Measurements from ENCODE around the gene SORCS2.

SORCS2 gene

DNA sequence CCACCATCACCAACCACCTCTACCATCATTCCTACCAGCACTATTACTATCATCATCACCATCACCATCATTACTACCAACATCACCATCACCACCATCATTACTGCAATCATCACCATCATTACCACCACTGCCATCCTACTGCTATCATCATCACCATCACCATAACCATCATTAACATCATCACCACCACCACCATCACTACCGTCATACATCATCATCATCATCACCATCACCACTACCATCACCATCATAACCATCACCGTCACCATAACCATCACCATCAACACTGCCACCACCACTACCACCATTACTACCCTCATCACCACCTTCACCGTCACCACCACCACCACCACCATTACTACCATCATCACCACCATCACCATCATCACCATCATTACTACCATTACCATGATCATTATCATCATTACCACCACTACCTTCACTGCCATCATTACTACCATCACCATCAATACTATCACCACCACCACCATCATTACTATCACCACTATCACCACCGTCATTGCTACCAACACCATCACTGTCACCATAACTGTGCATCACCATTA is 170.6 kb downstream of the SORCS2 start:
- DNase-seq, result no peak

DNA sequence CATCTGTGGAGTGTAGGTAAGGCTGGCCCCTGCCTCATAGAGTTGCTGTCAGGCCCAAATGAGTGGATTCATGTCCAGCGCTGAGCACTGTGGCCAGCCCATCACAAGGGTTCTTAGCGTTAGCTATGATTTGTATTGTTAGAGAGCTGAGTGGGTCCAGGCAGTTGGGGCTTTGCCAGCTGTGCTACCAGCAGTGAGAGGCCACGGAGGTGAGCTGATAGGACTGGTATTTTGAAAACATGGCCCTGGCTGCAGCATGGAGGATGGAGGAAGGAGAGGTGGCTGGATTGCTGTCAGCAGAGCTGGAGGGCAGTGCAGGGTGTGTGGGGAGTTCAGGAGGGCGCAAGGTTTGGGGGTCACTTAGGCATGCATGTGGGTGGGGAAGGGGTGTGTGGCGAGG is 172.6 kb downstream of the SORCS2 start:
- no peak for DNase-seq

DNA sequence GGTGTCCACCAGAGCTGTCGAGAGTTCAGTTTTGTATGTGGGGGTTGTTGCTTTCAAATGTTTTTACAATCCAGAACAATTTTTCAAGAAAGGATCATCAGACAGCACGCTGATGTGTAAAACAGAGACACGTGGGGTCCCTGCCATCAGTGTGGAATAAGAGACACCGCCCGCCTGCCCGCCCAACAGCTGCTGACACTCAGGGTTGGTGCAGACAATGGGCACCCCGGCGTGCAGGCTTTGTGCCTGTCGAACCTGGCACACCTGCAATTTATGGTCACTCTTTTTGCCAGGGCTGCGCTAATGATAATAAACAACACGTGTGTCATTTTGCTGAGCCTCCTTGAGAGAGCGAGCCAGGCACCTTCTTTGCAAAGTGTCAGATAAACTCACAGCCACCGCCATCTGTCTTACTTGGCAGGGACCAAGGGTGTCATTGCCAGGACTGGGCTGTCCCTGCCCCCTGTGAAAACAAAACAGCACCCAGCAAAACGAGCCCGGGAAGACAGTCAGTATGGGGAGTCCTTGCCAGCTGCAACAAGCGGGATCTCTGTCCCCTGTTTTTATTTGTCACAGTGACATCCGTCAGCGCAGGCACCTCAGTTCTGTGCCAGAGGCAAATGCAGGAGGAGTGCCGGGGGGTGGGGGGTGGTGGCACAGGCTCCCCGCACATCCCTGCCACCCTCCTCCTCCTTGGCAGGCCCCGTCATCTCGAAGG is 173.3 kb downstream of the SORCS2 start:
- no peak for DNase-seq

DNA sequence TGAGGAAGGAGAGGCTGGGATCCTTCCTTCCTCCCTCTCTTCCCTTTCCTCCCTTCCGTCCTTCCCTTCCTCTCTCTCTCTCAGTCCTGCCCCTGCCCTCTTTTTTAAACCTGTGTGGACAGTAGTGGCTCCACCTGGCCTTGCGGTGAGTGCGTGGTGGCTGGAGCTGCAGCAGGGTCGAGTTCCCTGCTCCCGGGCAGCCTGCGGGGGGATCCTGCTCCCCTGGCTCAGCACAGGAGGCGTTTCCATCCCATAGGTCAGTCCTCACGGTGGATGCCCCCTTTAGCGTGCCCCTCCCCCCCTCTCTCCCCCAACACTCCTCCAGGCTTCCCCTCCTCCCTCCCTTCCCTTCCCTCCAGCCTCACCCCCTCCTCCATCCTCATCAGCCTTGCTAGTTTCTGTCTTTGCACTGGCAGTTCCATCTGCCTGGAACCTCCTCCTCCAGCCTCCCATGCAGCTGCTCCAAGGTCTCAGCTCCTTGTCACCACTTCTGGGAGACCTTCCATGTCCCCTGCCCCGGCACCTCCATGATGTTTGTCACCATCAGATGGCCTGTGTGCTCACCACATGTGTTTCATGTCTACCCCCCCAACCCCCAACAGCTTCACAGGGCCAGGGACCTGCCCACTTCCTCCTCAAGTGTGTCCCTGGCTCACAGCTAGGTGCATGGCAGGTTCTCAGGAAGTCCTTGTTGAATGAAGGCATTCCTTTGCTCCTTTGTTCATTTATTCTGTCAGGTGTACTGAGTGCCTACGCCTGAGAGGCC is 174.0 kb downstream of the SORCS2 start:
- DNase-seq, result no peak

DNA sequence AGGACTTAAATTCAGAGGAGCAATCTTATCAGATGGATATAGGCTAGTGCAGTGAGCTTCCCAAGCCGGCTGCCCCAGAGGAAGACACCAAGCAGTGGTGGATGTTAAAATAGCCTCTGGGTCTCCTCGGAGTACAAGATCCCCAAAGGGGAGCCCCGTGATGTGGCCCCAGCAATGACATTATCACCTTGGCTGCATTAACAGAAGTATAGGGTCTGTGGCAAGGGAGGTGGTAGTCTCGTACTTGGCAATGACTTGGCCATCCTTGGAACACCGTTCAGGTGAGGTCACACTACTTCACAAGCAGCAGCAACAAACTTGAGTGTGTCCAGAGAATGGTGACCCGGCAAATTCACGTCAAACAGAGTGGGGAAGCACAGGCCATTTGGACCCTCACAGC is 174.6 kb downstream of the SORCS2 start:
- DNase-seq, result no peak

DNA sequence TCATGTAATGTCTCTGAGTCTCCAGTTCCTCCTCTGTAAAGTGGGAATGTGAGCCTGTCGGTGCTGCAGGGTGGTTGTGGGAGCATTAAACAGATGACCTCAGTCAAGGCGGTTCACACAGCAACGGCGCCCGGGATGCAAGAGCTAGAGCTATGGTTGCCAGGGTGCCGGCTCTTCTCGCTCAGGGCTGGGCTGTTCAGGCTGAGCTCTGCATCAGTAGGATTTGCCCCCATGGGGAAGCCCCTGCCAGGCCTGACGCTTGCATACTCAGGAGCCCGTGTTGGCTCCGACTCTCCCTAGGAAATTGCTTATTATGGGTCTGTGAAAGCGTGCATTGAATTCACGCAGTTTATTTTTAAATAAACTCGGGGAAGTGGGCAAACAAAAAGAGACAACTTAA is 175.1 kb downstream of the SORCS2 start:
- DNase-seq, result no peak

DNA sequence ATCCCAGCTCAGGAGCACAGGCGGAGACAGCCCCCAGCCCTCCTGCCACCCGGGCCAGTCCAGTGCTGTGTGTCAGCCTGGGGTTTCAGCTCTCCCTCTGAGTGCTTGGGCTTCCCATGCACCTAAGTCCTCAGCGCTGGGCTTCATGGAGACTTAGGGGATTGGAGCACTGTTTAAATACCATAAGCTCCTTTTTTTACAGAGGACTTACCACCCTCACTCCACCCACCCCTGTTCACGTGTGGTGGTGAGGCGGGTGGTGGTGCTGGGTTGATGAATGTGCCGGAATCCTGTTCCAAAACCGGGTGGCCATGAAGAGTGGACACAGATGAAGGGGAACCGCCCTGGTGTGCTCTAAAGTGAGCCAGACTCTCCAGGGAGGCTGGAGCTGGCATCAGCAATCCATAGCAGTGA is 175.5 kb downstream of the SORCS2 start:
- no peak for DNase-seq

DNA sequence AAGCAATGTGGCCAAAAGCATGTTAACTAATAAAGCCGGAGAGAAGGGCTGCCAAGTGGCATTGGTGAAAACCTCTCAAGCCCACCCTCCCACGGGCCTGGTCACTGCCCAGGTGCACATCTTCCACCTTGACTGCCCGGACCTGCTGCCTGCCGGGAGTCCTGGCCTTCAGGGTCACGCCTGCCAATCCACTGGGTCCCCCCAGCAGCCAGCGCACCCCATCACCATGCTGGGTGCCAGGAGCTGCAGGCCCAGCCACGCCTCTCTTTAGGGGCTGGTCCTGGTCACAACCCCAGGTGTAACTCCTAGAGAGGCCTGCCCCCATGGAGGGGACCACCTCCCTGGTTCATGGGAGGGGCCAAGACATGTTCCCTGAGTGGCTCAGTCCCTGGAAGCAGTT is 176.0 kb downstream of the SORCS2 start:
- no peak for DNase-seq

DNA sequence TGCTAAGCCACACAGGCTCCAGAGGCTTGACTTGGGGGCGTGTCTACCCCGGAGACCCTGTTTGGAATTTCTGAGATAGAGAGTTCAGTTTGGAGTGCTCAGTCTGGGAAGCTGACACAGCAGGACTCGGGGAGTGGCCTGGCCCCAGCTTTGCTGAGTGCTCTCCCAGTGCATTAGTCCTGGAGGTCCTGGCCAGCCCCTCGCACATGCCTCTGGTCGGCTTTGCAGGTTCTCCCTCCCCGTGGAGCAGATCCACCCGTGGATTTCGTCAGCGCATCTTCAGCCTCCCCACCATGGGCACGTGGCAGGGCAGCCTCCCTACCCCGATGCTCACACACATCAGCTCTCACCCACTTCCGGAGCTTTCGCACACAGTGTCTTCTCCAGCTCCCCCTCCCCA is 177.2 kb downstream of the SORCS2 start:
- DNase-seq, result no peak

DNA sequence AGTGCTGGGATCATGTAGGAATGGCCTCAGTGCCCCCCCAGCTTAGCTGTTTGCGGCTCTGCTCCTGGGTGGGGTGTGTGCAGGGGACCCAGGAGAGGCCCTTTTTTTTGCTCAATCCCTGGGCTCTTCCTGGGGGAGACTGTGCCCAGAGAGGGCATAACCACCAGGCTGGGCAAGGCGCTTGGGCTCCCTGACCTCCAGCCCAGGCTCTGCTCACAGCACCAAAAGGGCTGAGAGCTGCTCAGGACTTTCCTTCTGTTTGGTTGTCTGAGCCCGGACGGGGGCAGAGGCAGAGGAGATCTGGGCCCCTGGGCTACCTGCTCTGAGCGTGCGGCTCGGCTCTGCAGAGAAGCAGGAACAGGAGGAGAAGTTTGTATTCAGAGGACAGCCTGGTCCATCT is 177.7 kb downstream of the SORCS2 start:
- DNase-seq, result no peak

DNA sequence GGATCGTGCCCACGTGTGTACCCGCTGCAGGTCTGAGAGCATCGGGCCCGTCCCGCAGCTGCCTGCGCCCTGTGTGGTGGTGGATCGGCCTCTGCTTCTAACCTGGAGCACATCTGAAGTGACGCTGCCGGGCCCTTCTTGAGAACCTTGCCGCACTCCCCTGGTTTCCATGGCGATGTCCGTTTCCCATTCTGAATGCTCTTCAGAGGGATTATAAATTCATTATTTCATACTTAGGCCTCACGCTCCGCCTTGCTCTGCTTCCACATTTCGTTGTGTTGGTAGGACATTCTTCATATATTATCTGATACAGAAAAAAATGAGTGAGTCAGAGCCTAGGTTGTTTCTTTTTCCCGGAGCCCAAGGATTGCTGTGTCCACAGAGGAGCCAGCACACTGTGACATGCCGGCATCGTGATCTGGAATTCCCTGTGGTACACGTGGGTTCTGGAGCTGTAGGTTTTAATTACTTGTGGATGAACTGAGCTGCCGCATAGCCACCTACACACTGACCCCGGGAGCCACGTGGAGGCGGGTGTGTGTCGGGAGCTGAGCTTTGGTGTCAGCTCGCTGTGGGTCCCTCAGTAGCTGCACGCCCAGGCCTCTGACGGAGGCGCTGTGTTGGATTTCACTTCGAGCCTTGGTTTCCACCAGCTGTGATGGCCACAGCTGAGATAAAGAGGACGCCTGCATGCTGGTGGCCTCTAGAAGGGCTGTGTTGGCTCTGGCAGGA is 179.0 kb downstream of the SORCS2 start:
- no peak for DNase-seq

DNA sequence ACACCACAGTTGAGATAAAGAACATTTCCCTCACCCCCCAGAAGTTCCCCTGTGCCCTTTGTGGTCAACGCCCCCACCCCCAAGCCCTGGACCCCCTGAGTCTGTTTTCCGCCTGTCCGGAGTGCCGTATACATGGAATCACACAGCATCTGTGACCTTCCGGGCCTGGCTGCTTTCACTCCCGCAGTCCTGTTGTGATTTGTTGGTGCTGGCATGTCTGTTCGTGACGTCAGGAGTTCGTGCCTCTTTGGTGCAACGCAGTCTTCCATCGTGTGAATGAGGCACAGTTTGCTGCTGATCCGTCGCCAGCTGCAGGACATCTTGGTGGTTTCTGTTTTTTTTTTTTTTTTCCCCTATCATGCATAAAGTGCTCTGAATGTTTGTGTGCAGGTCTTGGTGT is 180.3 kb downstream of the SORCS2 start:
- no peak for DNase-seq

DNA sequence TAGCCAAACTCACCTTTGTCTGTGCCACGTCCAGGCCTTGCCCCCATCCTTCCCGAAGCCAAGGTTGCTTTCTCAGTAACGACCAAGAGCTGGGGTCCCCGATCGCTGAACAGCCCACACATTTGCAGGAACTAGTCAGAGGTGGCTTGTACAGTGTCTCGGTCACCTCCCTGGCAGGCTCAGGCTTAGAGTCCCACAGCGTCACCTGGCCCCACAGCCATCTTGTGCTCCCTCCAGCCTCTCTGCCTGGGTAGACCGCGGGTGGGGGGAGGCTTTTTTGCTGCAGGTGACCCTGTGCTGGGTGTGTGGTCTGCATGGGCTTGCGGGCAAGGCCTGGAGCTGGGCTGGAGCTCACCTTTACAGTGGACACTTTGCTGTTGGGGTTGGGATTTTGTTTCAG is 182.2 kb downstream of the SORCS2 start:
- no peak for DNase-seq

DNA sequence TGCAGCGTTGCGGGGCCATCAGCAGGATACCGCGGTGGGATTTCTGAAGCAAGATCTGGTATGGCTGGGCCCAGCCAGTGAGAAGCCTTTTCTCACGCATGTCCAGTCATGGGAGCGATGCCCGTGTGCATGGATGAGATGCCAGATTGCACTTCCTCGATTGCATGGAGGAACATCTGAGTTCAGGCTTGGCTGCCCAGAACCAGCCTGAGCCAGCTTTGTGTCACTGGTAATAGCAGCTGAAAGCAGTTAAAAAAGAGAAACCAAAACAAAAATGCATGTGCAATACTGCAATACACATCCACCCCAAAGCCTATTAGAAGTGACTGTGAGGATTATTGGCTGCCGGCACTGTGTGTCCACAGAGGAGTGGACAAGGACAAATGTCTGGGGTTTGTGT is 183.1 kb downstream of the SORCS2 start:
- DNase-seq, result no peak

DNA sequence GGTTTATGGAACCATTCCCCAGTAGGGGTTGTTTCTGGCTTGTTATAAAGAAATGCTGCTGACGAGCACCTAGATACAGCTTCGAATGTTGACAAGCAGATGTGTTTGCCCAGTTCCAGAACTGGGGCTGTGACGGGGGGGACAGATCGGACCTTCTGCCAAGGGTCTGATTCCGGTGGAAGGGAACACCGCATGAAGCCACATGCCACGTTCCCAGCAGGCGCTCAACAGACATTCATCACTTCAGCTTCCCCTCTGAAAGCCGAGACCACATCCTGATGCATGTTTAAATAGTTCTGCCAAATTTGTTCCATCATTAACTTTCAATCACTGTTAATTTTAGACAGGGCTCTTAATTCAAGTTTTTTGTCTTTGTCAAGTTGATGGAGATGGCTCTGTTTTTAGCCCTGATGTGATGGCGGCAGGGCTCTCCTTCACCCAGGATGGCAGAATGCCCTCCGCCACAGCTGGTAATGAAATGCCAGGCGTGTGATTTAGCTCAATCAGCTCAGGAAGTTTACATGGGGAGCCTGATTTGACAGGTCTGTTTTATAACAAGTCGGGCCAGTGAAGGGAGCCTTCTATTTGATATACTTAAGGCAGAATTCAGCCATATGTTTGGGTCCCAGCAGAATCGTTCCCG is 185.0 kb downstream of the SORCS2 start:
- no peak for DNase-seq

DNA sequence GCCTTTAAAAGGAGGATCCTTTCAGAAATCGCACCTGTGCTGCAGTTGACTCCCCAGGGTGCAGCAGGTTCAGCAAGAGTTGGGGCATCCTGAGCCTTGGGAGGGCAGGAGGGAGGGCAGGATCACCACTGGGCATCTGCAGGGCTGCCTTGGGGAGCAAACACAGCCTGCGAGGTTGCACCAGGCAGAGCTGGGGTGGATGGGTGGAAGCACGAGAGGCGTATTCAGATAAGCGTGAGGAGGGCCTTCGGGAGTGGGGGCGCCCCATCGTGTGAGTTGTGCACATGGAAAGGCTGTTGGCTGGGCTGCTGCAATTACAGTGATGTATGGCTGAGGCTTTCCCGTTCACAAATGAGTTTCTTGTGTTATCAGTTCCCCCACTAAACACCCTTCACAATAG is 186.8 kb downstream of the SORCS2 start:
- no peak for DNase-seq

DNA sequence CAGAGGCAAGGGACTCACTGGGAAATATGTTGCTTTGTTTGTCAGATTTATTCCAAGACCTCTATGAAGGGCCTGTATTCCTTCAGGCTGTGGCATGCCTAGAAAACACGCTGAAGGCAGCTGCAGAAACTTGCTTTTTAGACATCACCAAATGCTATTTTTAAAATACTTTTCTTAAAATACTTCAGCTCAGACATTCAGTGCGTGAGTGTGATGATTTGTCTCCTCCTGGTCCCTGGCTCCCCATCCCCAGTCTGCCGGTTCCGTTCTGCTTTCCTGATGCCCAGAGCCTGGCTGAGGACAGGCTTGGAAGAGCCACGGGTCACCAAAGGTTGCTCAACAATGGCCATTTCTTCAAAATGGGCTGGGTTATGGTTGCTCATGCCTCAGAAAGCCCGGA is 187.4 kb downstream of the SORCS2 start:
- no peak for DNase-seq

DNA sequence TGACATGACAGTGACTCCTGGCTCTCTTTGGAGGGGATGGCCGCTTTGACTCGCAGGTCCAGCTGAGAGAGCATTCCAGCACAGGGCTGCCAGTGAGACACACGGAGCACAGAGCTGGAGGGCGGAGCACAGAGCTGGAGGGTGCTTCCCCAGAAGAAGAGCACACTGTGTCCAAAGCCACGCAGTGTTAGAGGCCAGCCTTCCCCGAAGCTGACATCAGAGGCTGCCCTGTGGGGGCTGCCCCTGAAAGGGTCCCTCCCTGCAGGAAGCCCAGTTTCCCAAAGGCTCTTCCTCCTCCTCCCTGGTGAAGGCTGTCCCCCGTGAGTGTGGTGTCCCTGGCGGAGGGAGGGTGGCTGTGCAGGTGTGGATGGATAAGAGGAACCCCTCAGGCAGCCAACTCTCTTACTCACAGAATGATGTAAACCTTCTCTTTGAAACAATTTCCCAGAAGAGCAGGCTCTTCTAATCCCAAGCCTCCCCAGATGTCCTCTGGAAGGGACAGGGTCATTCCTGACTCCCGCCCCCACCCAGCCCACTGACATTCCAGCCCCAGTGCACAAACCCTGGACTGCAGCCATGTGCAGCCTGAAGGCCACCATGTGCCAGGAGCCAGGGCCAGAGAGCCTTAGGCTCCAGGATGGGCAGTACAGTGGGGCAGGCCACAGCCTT is 189.0 kb downstream of the SORCS2 start:
- no peak for DNase-seq

DNA sequence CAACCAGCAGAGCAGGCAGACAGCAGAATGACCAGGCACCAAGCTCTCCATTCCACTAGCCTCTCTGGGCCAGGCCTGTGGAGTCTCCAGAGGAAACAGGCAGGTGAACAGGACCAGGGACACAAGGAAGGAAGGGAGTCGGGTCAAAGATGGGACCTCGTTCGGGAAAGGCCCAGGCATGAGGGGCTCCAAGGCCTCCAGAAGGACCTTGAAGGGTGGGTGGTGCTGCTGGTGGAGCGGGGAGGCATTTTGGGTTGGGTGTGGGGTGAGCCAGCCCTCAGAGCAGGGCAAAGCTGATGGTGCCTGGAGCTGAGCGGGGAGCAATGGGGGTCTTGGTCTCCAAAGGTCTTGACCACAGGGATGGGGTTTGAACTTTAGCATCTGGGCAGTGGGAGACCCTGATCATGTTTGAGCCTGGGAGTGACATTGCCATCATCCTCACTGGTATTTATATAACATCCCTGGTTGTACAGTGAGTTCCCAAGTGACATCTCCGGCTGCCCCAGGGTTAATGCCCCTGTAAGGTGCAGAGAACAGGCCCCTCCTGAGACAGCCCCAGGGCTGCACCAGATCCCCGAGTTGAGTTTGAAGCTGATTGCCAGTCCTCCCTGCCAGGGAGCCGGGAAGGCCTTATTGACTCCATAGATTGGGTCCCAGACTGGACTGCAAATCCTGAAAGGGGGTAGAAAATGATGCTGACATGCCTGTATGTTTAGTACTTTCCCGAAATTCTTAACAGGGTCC is 189.7 kb downstream of the SORCS2 start:
- DNase-seq, result peak; percentile 30

DNA sequence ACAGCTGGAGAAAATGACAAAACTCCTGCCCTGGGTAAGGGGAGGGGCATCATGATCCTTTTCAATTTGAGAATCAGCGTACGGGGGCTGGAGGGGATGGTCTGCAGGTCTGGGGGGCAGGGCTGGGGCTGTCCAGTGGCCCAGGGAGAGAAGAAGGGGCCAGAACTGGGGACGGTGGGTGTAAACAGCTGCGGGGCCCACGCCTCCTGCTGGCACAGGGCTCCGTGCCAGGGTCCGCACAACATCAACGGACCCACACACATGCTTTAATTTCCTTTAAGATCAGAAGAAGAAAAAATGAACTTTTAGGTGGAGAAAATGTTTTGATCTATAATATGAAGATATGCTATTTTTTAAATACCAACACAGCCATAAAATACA is 190.3 kb downstream of the SORCS2 start:
- DNase-seq, result no peak

DNA sequence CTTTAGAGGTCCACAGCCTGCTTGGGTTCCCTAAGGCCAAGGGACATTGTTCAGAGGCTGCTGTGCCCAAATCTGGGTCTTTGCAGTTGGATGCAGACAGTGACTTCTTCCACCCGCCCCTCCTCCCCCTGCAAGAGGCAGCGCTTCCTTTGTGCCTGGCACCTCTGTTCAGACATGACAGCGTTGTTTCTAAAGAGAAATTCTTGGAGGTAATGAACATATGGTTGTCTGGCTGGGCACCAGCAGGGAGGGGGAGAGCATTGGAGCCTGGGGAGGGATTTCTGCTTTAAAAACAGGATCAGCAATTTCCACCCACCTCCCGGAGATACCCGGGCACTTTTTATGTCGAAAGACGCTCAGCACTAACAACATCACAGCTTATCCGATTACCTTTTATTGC is 190.9 kb downstream of the SORCS2 start:
- peak; percentile 22 for DNase-seq

Data from activated CD8-positive, alpha-beta memory T cell treated with anti-CD3 and anti-CD28 coated beads, Interleukin-2, amount 50 U/mL, for 48 hours (primary cell).